ENCODE results near the gene SLC12A6.

Gene SLC12A6

GRCh38 chr15:34266751-34267150, 70.8 kb downstream of the SLC12A6 start:
- no peak for TF ChIP-seq CTCF (IDR thresholded peaks at IDR 0.05; ENCODE audit: insufficient read depth, low read depth, low read length, missing control alignments)
- no peak for DNase-seq (ENCODE audit: low read depth)
- no peak overlapping the region for H3K4me3 ChIP-seq (ENCODE audit: low read length)

DNA sequence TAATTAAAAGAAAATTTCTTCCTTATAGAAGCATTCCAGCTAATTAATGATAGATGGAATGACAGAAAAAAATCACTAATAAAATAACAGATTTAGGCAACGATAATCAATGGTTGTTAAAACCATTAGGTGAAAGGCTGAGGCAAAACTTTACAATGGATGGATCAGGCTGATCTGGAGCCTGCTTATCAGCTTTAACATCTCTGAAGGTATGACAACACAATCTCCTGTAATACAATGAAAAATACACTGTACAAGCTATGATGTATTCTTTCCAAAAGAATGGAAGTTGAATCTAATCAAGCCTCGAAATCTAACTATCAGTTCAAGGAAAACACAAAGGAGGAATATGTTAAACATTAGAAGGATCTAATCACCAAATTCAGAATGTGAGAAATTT, 73.5 kb downstream of the SLC12A6 start:
- no peak for DNase-seq (ENCODE audit: low read depth)
- no peak for TF ChIP-seq CTCF (IDR thresholded peaks at IDR 0.05; ENCODE audit: insufficient read depth, low read depth, low read length, missing control alignments)
- no peak overlapping the region for H3K4me3 ChIP-seq (ENCODE audit: low read length)

DNA sequence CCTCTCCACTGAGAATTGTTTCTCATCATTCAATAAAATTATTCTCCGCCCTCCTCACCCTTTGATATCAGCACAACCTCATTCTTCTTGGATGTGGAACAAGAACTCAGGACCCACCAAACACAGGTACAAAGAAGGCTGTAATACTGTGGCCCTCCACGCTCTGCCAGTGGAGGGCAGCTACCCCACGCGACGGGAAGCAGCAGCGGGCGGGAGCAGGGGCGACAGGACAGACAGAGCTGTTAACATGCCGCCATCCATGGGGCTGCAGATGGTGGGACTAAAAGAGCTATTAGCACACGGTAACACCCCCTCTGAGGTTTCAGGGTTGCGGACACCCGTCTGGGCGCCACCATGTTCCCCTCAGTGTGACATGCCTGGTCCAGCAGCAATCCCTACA, 75.2 kb downstream of the SLC12A6 start:
- DNase-seq (ENCODE audit: low read depth): no peak
- no peak for TF ChIP-seq CTCF (IDR thresholded peaks at IDR 0.05; ENCODE audit: insufficient read depth, low read depth, low read length, missing control alignments)
- H3K4me3 ChIP-seq (ENCODE audit: low read length): no peak overlapping the region

DNA sequence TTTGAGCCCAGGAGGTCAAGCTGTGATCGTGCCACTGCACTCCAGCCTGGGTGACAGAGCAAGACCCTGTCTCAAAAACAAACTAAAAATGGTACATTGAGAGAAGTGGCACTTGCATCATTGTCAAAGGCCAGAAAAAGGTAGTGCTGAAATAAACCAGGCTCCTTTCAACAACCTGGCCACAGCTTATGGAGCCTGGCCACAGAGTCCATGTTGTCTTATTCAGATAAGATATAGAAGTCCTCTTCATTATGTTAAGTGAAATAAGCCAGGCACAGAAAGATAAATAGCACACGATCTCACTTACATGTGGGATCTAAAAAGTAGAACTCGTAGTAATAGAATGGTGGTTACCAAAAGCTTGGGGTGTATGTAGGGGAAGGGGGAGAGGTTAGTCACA, 78.0 kb downstream of the SLC12A6 start:
- no peak for TF ChIP-seq CTCF (IDR thresholded peaks at IDR 0.05; ENCODE audit: insufficient read depth, low read depth, low read length, missing control alignments)
- no peak overlapping the region for H3K4me3 ChIP-seq (ENCODE audit: low read length)
- DNase-seq (ENCODE audit: low read depth): no peak

GRCh38 chr15:34258151-34258550, 79.4 kb downstream of the SLC12A6 start:
- DNase-seq (ENCODE audit: low read depth): no peak
- no peak for TF ChIP-seq CTCF (IDR thresholded peaks at IDR 0.05; ENCODE audit: insufficient read depth, low read depth, low read length, missing control alignments)
- no peak overlapping the region for H3K4me3 ChIP-seq (ENCODE audit: low read length)

DNA sequence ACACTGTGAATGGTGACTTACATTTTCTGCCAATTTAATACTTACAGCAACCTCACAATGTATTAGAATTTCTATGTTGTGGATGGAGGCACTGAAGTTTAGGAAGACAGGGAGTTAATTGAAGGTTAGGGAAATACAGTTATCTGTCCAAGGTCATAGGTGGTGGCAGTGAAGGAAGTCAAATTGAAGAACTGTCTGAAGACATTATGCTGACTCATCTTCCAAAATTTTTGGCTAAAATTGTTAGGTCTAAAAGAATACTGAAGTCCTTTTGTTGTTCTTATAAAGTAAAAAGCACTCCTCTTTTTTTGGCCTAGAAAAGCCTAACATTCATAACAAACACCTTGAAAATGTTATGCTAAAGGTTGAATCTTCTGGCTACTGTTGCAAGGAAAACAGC, 85.0 kb downstream of the SLC12A6 start:
- no peak for TF ChIP-seq CTCF (IDR thresholded peaks at IDR 0.05; ENCODE audit: insufficient read depth, low read depth, low read length, missing control alignments)
- H3K4me3 ChIP-seq (ENCODE audit: low read length): no peak overlapping the region
- DNase-seq (ENCODE audit: low read depth): no peak

GRCh38 chr15:34248190-34248589, 89.4 kb downstream of the SLC12A6 start:
- DNase-seq (ENCODE audit: low read depth): no peak
- TF ChIP-seq CTCF (IDR thresholded peaks at IDR 0.05; ENCODE audit: insufficient read depth, low read depth, low read length, missing control alignments): no peak

More at GRCh38 chr15:34248190-34248589, 89.4 kb downstream of the SLC12A6 start:
- H3K4me3 ChIP-seq (ENCODE audit: low read length): no peak overlapping the region
